Suprapubic skin (tissue), 4 donors: ENCODE results near the gene ADK.

Experiments
- CTCF ChIP-seq, 2 donors: fragments of 200-600 bp in 1 of 2; fragments of 450-650 bp in 1 of 2; sonication (generic) in 1 of 2; IDR thresholded peaks; one replicate each; pipeline ENCODE4 v1.5.1; 2016 to 2019; ENCODE audit warnings: antibody characterized with exemption in 2 of 2, mild to moderate bottlenecking in 1 of 2, moderate library complexity in 1 of 2
- EP300 ChIP-seq: sonication (generic); formaldehyde crosslinking; IDR thresholded peaks from one replicate; pipeline ENCODE4 v1.6.1; 2017; ENCODE audit warnings: antibody characterized with exemption
- POLR2A ChIP-seq, 2 donors: fragments of 450-650 bp; IDR thresholded peaks; one replicate each; pipeline ENCODE4 v1.6.1; 2017; ENCODE audit warnings: antibody characterized with exemption in 2 of 2, mild to moderate bottlenecking in 2 of 2, moderate library complexity in 2 of 2
- POLR2AphosphoS5 ChIP-seq, 3 donors: sonication (generic); formaldehyde crosslinking; IDR thresholded peaks; one replicate each; pipeline ENCODE4 v1.6.1; 2017; ENCODE audit warnings: antibody characterized with exemption in 3 of 3

GRCh38 chr10:74194999-74195398 is 44.0 kb downstream of the ADK start:
- TF ChIP-seq CTCF (IDR thresholded peaks at IDR 0.05) (no peak), EP300 (no peak), POLR2AphosphoS5 (IDR thresholded peaks at IDR 0.05) (no peak), POLR2A (IDR thresholded peaks at IDR 0.05) (no peak)
